CD14-positive monocyte (primary cell): ENCODE measurements around the gene GLIPR1L1. TPM values are rescaled to one million over a fixed set of nuclear protein-coding genes. Genes with fewer than 3 reads are reported as not detected.

Source experiments
- DNase-seq, 3 donors: peaks; one replicate each; pipeline ENCODE4 v3.0.0-alpha.2; 2011 to 2022
- H2AFZ ChIP-seq: 2 replicates; pipeline ENCODE4 v1.6.0; 2012; ENCODE audit warnings: mild to moderate bottlenecking, low read depth, low read length, inconsistent platforms; ENCODE audit not compliant: insufficient read depth, poor library complexity, severe bottlenecking
- H3K27ac ChIP-seq, 2 donors: 1 replicate in 1 of 2; 2 replicates in 1 of 2; pipeline ENCODE4 v1.5.1; 2012 to 2013; ENCODE audit warnings: low read length in 2 of 2, control low read depth in 1 of 2, inconsistent platforms in 1 of 2, low read depth in 1 of 2, mild to moderate bottlenecking in 1 of 2
- H3K27me3 ChIP-seq, 2 donors: one replicate each; pipeline versions ENCODE4 v1.6.0 to v1.6.1; 2011 to 2013; ENCODE audit warnings: low read length in 2 of 2; ENCODE audit not compliant: control insufficient read depth in 2 of 2, insufficient read depth in 2 of 2
- H3K36me3 ChIP-seq, 2 donors: replicated peaks in 1 of 2; 1 replicate in 1 of 2; 2 replicates in 1 of 2; pipeline versions ENCODE4 v1.5.1 to v1.6.1; 2012 to 2013; ENCODE audit warnings: low read length in 2 of 2, control low read depth in 1 of 2, inconsistent platforms in 1 of 2, mild to moderate bottlenecking in 1 of 2; ENCODE audit not compliant: insufficient read depth in 2 of 2, control insufficient read depth in 1 of 2
- H3K4me1 ChIP-seq, 2 donors: 1 replicate in 1 of 2; 2 replicates in 1 of 2; pipeline versions ENCODE4 v1.5.1 to v1.6.1; 2012 to 2013; ENCODE audit warnings: low read length in 2 of 2, control low read depth in 1 of 2, inconsistent platforms in 1 of 2, mild to moderate bottlenecking in 1 of 2, moderate library complexity in 1 of 2; ENCODE audit not compliant: insufficient read depth in 2 of 2, control insufficient read depth in 1 of 2
- H3K4me2 ChIP-seq: replicated peaks from 2 replicates; pipeline ENCODE3; 2012; ENCODE audit warnings: low read length, moderate library complexity, mild to moderate bottlenecking; ENCODE audit not compliant: poor library complexity, severe bottlenecking; ENCODE audit errors: extremely low read depth
- H3K4me3 ChIP-seq, 3 experiments: fragments of 200-600 bp in 1 of 3; sonication (generic) in 1 of 3; replicated peaks in 1 of 3; 1 replicate in 2 of 3; 2 replicates in 1 of 3; pipeline ENCODE4 v1.5.1; 2011 to 2013; ENCODE audit warnings: low read length in 3 of 3, mild to moderate bottlenecking in 3 of 3, control low read depth in 2 of 3, low read depth in 2 of 3, inconsistent platforms in 1 of 3, moderate library complexity in 1 of 3
- H3K79me2 ChIP-seq: 2 replicates; pipeline ENCODE4 v1.6.0; 2012; ENCODE audit warnings: mild to moderate bottlenecking, control low read depth, inconsistent platforms, low read length, moderate library complexity; ENCODE audit not compliant: insufficient read depth
- H3K9ac ChIP-seq: 2 replicates; pipeline ENCODE4 v1.6.0; 2017; ENCODE audit warnings: low read length, mild to moderate bottlenecking; ENCODE audit not compliant: insufficient read depth, poor library complexity, severe bottlenecking
- H3K9me3 ChIP-seq, 2 donors: replicated peaks in 1 of 2; 1 replicate in 1 of 2; 2 replicates in 1 of 2; pipeline versions ENCODE4 v1.5.1 to v1.6.1; 2012 to 2013; ENCODE audit warnings: low read length in 2 of 2, control low read depth in 1 of 2; ENCODE audit not compliant: control insufficient read depth in 1 of 2, insufficient read depth in 1 of 2
- H4K20me1 ChIP-seq: 2 replicates; pipeline ENCODE4 v1.6.0; 2012; ENCODE audit warnings: mild to moderate bottlenecking, low read length, control low read depth, moderate library complexity; ENCODE audit not compliant: insufficient read depth
- H3K27ac Mint-ChIP-seq, 7 donors: one replicate each; pipeline ENCODE4 v1.8.0; 2020; ENCODE audit warnings: mild to moderate bottlenecking in 7 of 7, mixed read lengths in 7 of 7, moderate library complexity in 6 of 7, inconsistent platforms in 2 of 7
- H3K27me3 Mint-ChIP-seq, 3 donors: one replicate each; pipeline ENCODE4 v1.8.0; 2021 to 2022; ENCODE audit warnings: low read depth in 3 of 3, mild to moderate bottlenecking in 3 of 3, mixed read lengths in 3 of 3, moderate library complexity in 3 of 3, inconsistent platforms in 1 of 3
- H3K36me3 Mint-ChIP-seq, 2 donors: one replicate each; pipeline ENCODE4 v1.8.0; 2020; ENCODE audit warnings: mixed read lengths in 2 of 2, inconsistent platforms in 1 of 2, mild to moderate bottlenecking in 1 of 2
- H3K4me1 Mint-ChIP-seq: one replicate; pipeline ENCODE4 v1.8.0; 2020; ENCODE audit warnings: mild to moderate bottlenecking, mixed read lengths
- H3K4me3 Mint-ChIP-seq, 2 donors: one replicate each; pipeline ENCODE4 v1.8.0; 2020; ENCODE audit warnings: mild to moderate bottlenecking in 2 of 2, mixed read lengths in 2 of 2, moderate library complexity in 1 of 2
- H3K9me3 Mint-ChIP-seq, 7 donors: one replicate each; pipeline ENCODE4 v1.8.0; 2020 to 2022; ENCODE audit warnings: mixed read lengths in 7 of 7, mild to moderate bottlenecking in 6 of 7, moderate library complexity in 6 of 7, inconsistent platforms in 2 of 7
- CTCF ChIP-seq: fragments of 200-600 bp; IDR thresholded peaks from one replicate; pipeline ENCODE4 v1.8.0; 2022; ENCODE audit warnings: antibody characterized with exemption, mild to moderate bottlenecking
- WGBS: methylation state at CpG from one replicate; pipeline ENCODE4 v1.1.5; 2013; ENCODE audit warnings: missing lambda C conversion rate; ENCODE audit not compliant: insufficient coverage; 5-methylcytosine and 5-hydroxymethylcytosine counted together
- intact Hi-C, 2 donors: fragments of 100-400 bp; cut with micrococcal nuclease; formaldehyde crosslinking; loops; one replicate each; pipeline versions ENCODE4 v1.15.0 to v1.15.1; 2023
- polyA plus RNA-seq, 3 donors: library from polyadenylated mRNA; depleted of rRNA in 1 of 3; unstranded in 2 of 3; stranded (reverse) in 1 of 3; fragments of 300-500 nt in 2 of 3; fragments of >200 nt in 1 of 3; fragmentation: Illumina TruSeq in 2 of 3; gene quantifications; 1 replicate in 2 of 3; 2 replicates in 1 of 3; pipeline ENCODE4 v1.2.3, GENCODE V29; 2012 to 2021

The GLIPR1L1 gene
- polyA plus RNA-seq, 3 donors = not detected

DNA sequence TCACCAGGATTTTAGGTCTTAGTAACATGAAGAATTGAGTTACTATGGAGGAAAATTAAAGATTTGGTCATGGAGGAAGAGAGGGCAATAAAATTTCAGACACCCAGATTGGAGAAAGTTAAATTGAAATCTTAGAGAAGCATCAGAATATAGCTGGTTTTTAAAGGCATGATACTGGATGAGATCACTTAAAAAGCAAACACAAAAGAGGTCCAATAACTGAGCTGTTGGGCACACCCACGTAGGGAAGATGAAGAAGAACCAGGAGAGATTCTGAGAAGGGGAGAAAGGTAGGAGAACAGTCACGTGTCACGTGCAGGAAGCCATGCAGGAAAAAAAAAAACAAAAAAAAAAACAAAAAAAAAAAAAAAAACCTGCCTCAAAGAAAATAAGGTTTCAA is 23.1 kb upstream of the GLIPR1L1 start:
- Mint-ChIP-seq H3K4me1 (no peaks in the 10 kb centered on the region), H3K36me3 (no peaks in the 10 kb centered on the region), H3K4me3 (no peak overlapping the region), H3K27ac (no peak overlapping the region), H3K9me3 (peaks cover 0 to 3% (median 0%) of the 10 kb centered on the region in 7 donors), H3K27me3 (no peaks in the 10 kb centered on the region)
- H2AFZ ChIP-seq = no peak overlapping the region
- no peak overlapping the region for H3K4me2 ChIP-seq
- no peak for DNase-seq
- no peaks in the 10 kb centered on the region for H3K9me3 ChIP-seq
- H4K20me1 ChIP-seq = no peaks in the 10 kb centered on the region
- H3K27me3 ChIP-seq = no peaks in the 10 kb centered on the region
- H3K36me3 ChIP-seq = no peaks in the 10 kb centered on the region
- H3K27ac ChIP-seq = no peak overlapping the region
- H3K4me1 ChIP-seq = no peaks in the 10 kb centered on the region
- WGBS = no CpG with 5 or more reads among the region's 3 CpGs
- H3K4me3 ChIP-seq = no peak overlapping the region
- TF ChIP-seq CTCF = no peak
- no peaks in the 10 kb centered on the region for H3K79me2 ChIP-seq
- intact Hi-C loops = no loop called here
- no peak overlapping the region for H3K9ac ChIP-seq

DNA sequence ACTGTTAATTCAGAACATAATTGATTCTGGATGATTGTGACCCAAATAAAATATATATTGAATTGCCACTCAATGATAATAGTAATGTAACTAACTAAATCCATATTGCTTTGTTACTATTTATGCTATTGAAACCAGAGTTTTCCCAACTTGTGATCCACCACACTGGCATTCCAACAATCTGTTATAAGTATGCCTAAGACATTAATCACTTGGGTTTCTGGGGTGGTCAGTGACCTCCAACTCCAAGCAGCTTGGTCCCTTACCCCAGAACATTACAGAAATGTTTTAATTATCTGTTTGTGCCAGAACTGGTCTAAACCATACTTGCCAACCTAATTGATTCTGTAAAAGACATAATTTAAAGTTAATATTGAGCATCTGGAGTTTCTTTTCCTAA is 19.0 kb upstream of the GLIPR1L1 start:
- no peak overlapping the region for H3K4me2 ChIP-seq
- no peaks in the 10 kb centered on the region for H3K79me2 ChIP-seq
- Mint-ChIP-seq H3K9me3 (no peaks in the 10 kb centered on the region), H3K4me1 (no peaks in the 10 kb centered on the region), H3K4me3 (no peak overlapping the region), H3K36me3 (no peaks in the 10 kb centered on the region), H3K27me3 (no peaks in the 10 kb centered on the region), H3K27ac (no peak overlapping the region)
- TF ChIP-seq CTCF = no peak
- no peak overlapping the region for H3K4me3 ChIP-seq
- no peak overlapping the region for H3K9ac ChIP-seq
- H3K27me3 ChIP-seq = no peaks in the 10 kb centered on the region
- H3K27ac ChIP-seq = no peak overlapping the region
- no peaks in the 10 kb centered on the region for H3K9me3 ChIP-seq
- H4K20me1 ChIP-seq = no peaks in the 10 kb centered on the region
- no peaks in the 10 kb centered on the region for H3K4me1 ChIP-seq
- no peak overlapping the region for H2AFZ ChIP-seq
- no peaks in the 10 kb centered on the region for H3K36me3 ChIP-seq
- DNase-seq = no peak
- intact Hi-C loops = no loop called here
